IPS-18c (cell line): Measurements from ENCODE around the gene PUM1.

Experiments
- H3K4me3 ChIP-seq: 2 replicates; pipeline ENCODE4 v1.7.0; 2013; ENCODE audit warnings: low read depth, mild to moderate bottlenecking, low read length, moderate library complexity; ENCODE audit not compliant: insufficient read depth
- H3K9me3 ChIP-seq: one replicate; pipeline ENCODE4 v1.6.1; 2013; ENCODE audit warnings: mild to moderate bottlenecking, low read length, moderate library complexity; ENCODE audit not compliant: control insufficient read depth, insufficient read depth

PUM1 gene

DNA sequence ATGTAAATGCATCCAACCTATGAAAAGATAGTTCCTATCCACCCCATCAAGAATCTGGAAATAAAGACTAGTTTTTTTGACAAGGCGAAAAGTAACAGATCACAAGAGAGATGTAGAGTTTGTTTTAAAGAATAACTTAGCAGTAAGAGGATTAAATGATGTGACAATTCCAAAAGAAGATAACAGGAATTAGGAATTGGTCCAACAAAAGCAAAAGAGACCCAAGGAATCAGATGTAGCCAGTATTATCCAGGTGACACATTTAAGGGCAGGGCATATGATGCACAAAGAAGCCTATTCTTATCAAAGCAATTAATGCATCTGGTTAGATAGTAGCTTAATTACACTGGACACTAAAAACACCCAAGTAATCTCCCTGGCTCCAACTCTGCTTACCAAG is 53.8 kb downstream of the PUM1 start:
- Histone ChIP-seq H3K4me3 (no peak overlapping the region), H3K9me3 (no peaks in the 10 kb centered on the region)

- no peak overlapping the region for H3K4me3 ChIP-seq
- no peaks in the 10 kb centered on the region for H3K9me3 ChIP-seq
Measured at GRCh38 chr1:31010086-31010989, 55.2 kb downstream of the PUM1 start.

- Histone ChIP-seq H3K9me3 (no peaks in the 10 kb centered on the region), H3K4me3 (no peak overlapping the region)
Measured at GRCh38 chr1:31007462-31007991, 58.0 kb downstream of the PUM1 start.

- Histone ChIP-seq H3K4me3 (no peak overlapping the region), H3K9me3 (no peaks in the 10 kb centered on the region)
Measured at GRCh38 chr1:31006747-31007146, 58.8 kb downstream of the PUM1 start.

GRCh38 chr1:31005617-31006166 is 59.8 kb downstream of the PUM1 start:
- Histone ChIP-seq H3K9me3 (no peaks in the 10 kb centered on the region), H3K4me3 (no peak overlapping the region)

- Histone ChIP-seq H3K9me3 (no peaks in the 10 kb centered on the region), H3K4me3 (no peak overlapping the region)
Measured at GRCh38 chr1:31005198-31005597, 60.3 kb downstream of the PUM1 start.

DNA sequence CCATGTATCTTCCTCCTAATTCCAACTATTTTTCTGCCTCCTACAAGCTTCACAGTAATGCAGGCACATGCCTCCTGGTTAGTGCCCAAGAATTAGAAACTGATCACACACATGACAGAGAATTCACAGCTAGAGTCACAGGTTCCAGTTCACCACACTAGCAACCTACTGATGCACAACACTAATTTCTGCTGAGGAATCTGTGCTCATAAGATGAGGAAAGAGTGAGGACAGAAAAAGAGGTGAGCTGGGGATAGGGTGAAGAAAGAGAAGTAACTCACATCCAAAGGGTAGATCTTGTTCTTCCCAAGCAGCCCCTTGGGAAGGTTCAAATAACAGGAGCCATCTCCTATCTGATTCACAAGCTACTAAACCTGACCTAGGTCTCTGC is 61.3 kb downstream of the PUM1 start:
- Histone ChIP-seq H3K9me3 (no peaks in the 10 kb centered on the region), H3K4me3 (no peak overlapping the region)

DNA sequence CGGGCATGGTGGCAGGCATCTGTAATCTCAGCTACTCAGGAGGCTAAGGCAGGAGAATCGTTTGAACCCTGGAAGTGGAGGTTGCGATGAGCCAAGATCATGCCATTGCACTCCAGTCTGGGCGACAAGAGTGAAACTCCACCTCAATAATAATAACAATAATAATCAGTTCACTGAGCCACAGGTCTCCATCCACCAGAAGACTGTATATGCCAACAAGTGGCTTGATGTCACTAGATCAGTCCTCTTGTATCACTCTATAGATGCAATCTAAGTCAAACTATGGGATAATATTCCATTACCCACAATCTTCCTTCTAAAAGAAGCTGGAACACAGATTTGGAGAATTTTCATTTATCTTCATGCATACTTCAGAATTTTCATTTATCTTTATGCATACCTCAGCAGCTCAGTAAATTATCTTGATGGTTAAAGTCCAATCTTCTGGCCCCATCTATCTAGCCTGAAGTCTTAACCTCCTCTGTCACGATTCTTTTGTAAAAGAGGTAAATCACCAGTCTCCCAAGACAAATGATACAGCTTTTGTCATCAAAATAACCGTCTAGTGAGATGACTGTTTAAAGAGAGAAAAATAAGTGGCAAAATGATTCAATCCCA is 61.8 kb downstream of the PUM1 start:
- H3K4me3 ChIP-seq, result no peak overlapping the region
- H3K9me3 ChIP-seq, result no peaks in the 10 kb centered on the region

GRCh38 chr1:31000301-31000700 is 65.2 kb downstream of the PUM1 start:
- H3K9me3 ChIP-seq, result no peaks in the 10 kb centered on the region
- H3K4me3 ChIP-seq, result no peak overlapping the region

DNA sequence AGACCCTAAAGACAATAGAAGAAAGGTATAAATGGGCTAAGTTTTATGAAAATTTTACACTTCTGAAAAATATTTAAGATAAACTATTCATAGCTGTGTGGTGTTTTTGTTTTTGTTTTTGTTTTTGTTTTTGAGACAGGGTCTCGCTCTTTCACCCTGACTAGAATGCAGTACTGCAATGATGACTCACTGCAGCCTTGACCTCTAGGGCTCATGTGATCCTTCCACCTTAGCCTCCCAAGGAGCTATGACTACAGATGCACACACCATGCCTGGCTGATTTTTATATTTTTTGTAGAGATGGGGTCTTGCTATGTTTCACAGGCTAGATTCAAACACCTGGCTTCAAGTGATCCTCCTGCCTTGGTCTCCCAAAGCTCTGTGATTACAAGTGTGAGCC is 66.6 kb downstream of the PUM1 start:
- Histone ChIP-seq H3K4me3 (no peak overlapping the region), H3K9me3 (no peaks in the 10 kb centered on the region)

- H3K9me3 ChIP-seq, result no peaks in the 10 kb centered on the region
- H3K4me3 ChIP-seq, result no peak overlapping the region
Measured at GRCh38 chr1:30998171-30998570, 67.3 kb downstream of the PUM1 start.

DNA sequence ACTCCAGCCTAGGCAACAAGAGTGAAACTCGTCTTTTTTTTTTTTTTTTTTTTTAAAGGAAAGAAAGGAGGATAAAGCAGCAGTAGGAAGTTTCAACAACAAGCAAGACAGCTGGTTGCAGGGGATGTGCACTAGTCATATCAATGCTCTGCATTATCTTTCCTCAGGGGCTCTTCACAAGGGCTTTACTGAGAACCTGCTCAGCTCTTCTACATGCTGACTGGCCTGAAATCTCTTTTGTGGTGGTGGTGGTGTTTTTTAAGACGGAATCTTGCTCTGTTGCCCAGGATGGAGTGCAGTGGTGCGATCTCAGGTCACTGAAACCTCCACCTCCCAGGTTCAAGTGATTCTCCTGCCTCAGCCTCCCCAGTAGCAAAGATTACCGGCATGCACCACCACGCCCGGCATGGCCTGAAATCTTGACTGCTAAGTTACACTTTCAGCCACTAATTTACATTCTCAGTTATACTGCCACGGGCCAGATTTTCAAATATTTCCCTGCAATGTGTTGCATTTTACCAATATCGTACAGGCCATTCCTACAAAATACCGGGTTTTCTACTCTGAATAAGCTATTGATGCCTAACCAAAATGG is 68.0 kb downstream of the PUM1 start:
- H3K9me3 ChIP-seq, result no peaks in the 10 kb centered on the region
- H3K4me3 ChIP-seq, result no peak overlapping the region

DNA sequence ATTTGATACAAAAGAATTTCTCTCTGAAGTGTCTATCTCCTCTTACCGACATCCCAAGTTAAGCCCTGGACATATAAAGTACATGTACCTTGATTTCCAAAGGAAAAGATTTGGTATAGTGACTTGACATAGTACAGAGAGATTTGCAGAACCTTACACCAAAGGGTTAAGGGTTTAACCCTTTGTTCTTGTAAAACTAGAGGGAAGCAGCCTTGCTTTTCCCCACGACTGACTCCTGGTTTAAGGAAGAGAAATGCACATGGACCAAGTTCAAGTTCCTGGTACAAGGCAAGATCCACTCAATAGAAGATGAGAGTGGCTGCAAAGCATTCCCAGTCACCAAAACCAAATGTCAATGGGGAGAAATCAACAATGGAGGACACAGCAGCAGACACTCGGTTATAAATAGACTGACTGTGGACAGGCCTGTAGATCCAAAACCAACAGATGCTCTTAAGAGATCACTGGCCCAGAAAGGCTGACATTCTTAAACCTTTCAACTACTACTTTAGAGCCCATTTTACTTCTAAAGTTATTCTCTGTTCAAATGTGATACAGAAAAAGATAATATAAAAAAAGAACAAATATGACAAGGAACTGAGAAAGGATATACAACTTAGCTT is 69.4 kb downstream of the PUM1 start:
- Histone ChIP-seq H3K4me3 (no peak overlapping the region), H3K9me3 (no peaks in the 10 kb centered on the region)

GRCh38 chr1:30991862-30992606 is 73.5 kb downstream of the PUM1 start:
- no peak overlapping the region for H3K4me3 ChIP-seq
- H3K9me3 ChIP-seq, result no peaks in the 10 kb centered on the region

DNA sequence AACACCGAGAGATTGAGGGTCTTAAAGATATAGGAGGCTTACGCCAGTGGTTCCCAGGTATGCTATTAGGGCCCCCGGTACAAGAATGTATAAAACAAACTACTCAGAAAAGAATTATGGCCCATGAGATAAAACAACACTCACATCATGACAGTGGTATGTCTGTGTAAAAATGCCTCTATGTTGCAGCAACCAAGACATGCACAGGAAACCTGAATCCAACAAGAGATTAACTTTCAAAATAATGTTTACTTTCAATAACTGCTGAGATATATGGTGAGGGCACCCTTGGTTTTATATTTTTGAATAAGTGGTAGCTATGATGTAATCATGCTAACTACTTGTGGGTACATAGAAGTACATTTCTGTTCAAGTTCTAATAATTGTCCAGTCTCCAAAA is 74.9 kb downstream of the PUM1 start:
- Histone ChIP-seq H3K4me3 (no peak overlapping the region), H3K9me3 (no peaks in the 10 kb centered on the region)

DNA sequence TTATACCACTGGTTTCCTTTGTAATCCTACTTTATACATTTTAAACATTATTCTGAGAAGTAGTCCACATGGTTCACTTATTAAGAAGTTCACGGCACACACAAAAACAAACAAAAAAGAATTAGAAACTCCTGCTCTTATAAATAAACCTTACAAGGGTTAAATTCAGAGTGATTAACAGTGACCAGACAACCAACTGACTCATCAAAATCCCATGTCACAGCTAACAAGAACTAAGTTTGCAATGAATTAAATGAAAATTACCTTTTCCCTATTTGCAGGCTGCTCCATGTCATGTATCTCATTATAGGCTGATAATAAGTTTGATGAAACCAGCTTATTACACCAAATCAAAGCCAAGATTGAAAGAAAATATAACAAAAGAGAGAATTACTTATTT is 77.5 kb downstream of the PUM1 start:
- Histone ChIP-seq H3K4me3 (no peak overlapping the region), H3K9me3 (no peaks in the 10 kb centered on the region)

GRCh38 chr1:30986755-30987154 is 78.8 kb downstream of the PUM1 start:
- H3K9me3 ChIP-seq, result no peaks in the 10 kb centered on the region
- no peak overlapping the region for H3K4me3 ChIP-seq
